DOHH2 (cell line): ENCODE measurements around the gene TRERF1.

Experiments used
- H3F3A ChIP-seq: fragments of 200-600 bp; sonication (generic), shearing (Covaris generic); 2 replicates; pipeline ENCODE4 v1.6.0; 2016; ENCODE audit warnings: antibody characterized with exemption, mild to moderate bottlenecking; ENCODE audit not compliant: control insufficient read depth, insufficient read depth
- H3K27ac ChIP-seq: fragments of 200-600 bp; sonication (generic); 2 replicates; pipeline ENCODE4 v1.5.1; 2014; ENCODE audit warnings: low read depth, mild to moderate bottlenecking, low read length, moderate library complexity
- H3K27me3 ChIP-seq: fragments of 200-600 bp; sonication (generic); 2 replicates; pipeline ENCODE4 v1.6.1; 2014; ENCODE audit warnings: mild to moderate bottlenecking, low read length, mixed read lengths; ENCODE audit not compliant: control insufficient read depth
- H3K36me3 ChIP-seq: fragments of 200-600 bp; sonication (generic); 2 replicates; pipeline ENCODE4 v1.6.1; 2014; ENCODE audit warnings: mild to moderate bottlenecking, low read length, moderate library complexity, mixed read lengths; ENCODE audit not compliant: control insufficient read depth
- H3K4me1 ChIP-seq: fragments of 200-600 bp; sonication (generic); 2 replicates; pipeline ENCODE4 v1.6.1; 2014; ENCODE audit warnings: mild to moderate bottlenecking, low read length, mixed read lengths; ENCODE audit not compliant: control insufficient read depth
- H3K4me2 ChIP-seq: fragments of 200-600 bp; sonication (generic); 2 replicates; pipeline ENCODE4 v1.6.0; 2014; ENCODE audit warnings: mild to moderate bottlenecking, low read length, moderate library complexity
- H3K4me3 ChIP-seq: fragments of 200-600 bp; sonication (generic); 2 replicates; pipeline ENCODE4 v1.5.1; 2014; ENCODE audit warnings: mild to moderate bottlenecking, low read length, mixed read lengths
- H3K79me2 ChIP-seq: fragments of 200-600 bp; sonication (generic); 2 replicates; pipeline ENCODE4 v1.6.1; 2014; ENCODE audit warnings: mild to moderate bottlenecking, low read length, mixed read lengths; ENCODE audit not compliant: control insufficient read depth
- H3K9me2 ChIP-seq: fragments of 200-600 bp; sonication (generic); replicated peaks from 2 replicates; pipeline ENCODE4 v1.6.1; 2014; ENCODE audit warnings: mild to moderate bottlenecking, low read length, mixed read lengths; ENCODE audit not compliant: control insufficient read depth
- H3K9me3 ChIP-seq: fragments of 200-600 bp; sonication (generic); 2 replicates; pipeline ENCODE4 v1.6.1; 2014; ENCODE audit warnings: antibody characterized with exemption, low read length, mixed read lengths; ENCODE audit not compliant: control insufficient read depth, insufficient read depth
- H4K20me1 ChIP-seq: fragments of 200-600 bp; sonication (generic); 2 replicates; pipeline ENCODE4 v1.6.0; 2014; ENCODE audit warnings: low read depth, mild to moderate bottlenecking, antibody characterized with exemption, low read length, moderate library complexity; ENCODE audit not compliant: control insufficient read depth, insufficient read depth
- CTCF ChIP-seq: fragments of 200-600 bp; sonication (generic); IDR thresholded peaks from one replicate; pipeline ENCODE4 v1.5.1; 2014; ENCODE audit warnings: antibody characterized with exemption, mild to moderate bottlenecking, low read depth, low read length; ENCODE audit not compliant: poor library complexity, severe bottlenecking
- EZH2phosphoT487 ChIP-seq: fragments of 200-600 bp; sonication (generic); IDR thresholded peaks from 2 replicates; pipeline ENCODE4 v1.6.1; 2017; ENCODE audit warnings: borderline replicate concordance, mild to moderate bottlenecking, antibody characterized with exemption, low read length, moderate library complexity, mixed read lengths

Gene TRERF1

GRCh38 chr6:42378536-42378935 lies 73.2 kb downstream of the TRERF1 start:
- H3K27me3 ChIP-seq, result no peaks in the 10 kb centered on the region
- peaks cover 37% of the 10 kb centered on the region for H3K4me1 ChIP-seq
- peaks cover 69% of the 10 kb centered on the region for H3K79me2 ChIP-seq
- H3K36me3 ChIP-seq, result no peaks in the 10 kb centered on the region
- H3K9me2 ChIP-seq, result no peaks in the 10 kb centered on the region
- H3F3A ChIP-seq, result no peaks in the 10 kb centered on the region
- H3K27ac ChIP-seq, result no peak overlapping the region
- H3K4me2 ChIP-seq, result no peak overlapping the region
- H4K20me1 ChIP-seq, result peaks cover 3% of the 10 kb centered on the region; the same call in 1 of the 2 replicates
- TF ChIP-seq CTCF (no peak), EZH2phosphoT487 (no peak)
- H3K4me3 ChIP-seq, result no peak overlapping the region
- H3K9me3 ChIP-seq, result no peaks in the 10 kb centered on the region

GRCh38 chr6:42378125-42378524 lies 73.6 kb downstream of the TRERF1 start:
- H3K9me3 ChIP-seq, result no peaks in the 10 kb centered on the region
- no peaks in the 10 kb centered on the region for H3K27me3 ChIP-seq
- H3K4me2 ChIP-seq, result no peak overlapping the region
- H3K36me3 ChIP-seq, result no peaks in the 10 kb centered on the region
- TF ChIP-seq EZH2phosphoT487, result no peak
- TF ChIP-seq CTCF, result no peak
- peaks cover 65% of the 10 kb centered on the region for H3K79me2 ChIP-seq
- H3K4me3 ChIP-seq, result no peak overlapping the region
- peaks cover 3% of the 10 kb centered on the region; the same call in 1 of the 2 replicates for H4K20me1 ChIP-seq
- no peaks in the 10 kb centered on the region for H3F3A ChIP-seq
- peaks cover 37% of the 10 kb centered on the region for H3K4me1 ChIP-seq
- no peaks in the 10 kb centered on the region for H3K9me2 ChIP-seq
- H3K27ac ChIP-seq, result no peak overlapping the region

- H3F3A ChIP-seq, result no peaks in the 10 kb centered on the region
- H3K36me3 ChIP-seq, result no peaks in the 10 kb centered on the region
- H3K9me2 ChIP-seq, result no peaks in the 10 kb centered on the region
- peaks cover 57% of the 10 kb centered on the region for H3K79me2 ChIP-seq
- H3K27ac ChIP-seq, result no peak overlapping the region
- peaks cover under 1% of the 10 kb centered on the region; the same call in 1 of the 2 replicates for H4K20me1 ChIP-seq
- no peak overlapping the region for H3K4me2 ChIP-seq
- H3K4me1 ChIP-seq, result peaks cover 41% of the 10 kb centered on the region
- no peaks in the 10 kb centered on the region for H3K9me3 ChIP-seq
- no peaks in the 10 kb centered on the region for H3K27me3 ChIP-seq
- no peak overlapping the region for H3K4me3 ChIP-seq
- no peak for TF ChIP-seq CTCF
- TF ChIP-seq EZH2phosphoT487, result no peak
Observed at GRCh38 chr6:42375007-42375635, 76.6 kb downstream of the TRERF1 start.
